ENCODE measurements around the gene CCDC177. TPM values are rescaled to one million over a fixed set of nuclear protein-coding genes. Genes with fewer than 3 reads are reported as not detected.

Gene CCDC177
- total and polyA plus RNA-seq, 2 experiments from 2014 or later, result not detected

GRCh38 chr14:69617796-69618195, 43.1 kb upstream of the CCDC177 start:
- TF ChIP-seq CTCF (IDR thresholded peaks at IDR 0.05; ENCODE audit: low read depth, low read length), result no peak
- Histone ChIP-seq H3K27ac (no peak overlapping the region), H3K4me3 (no peak overlapping the region), H3K36me3 (no peaks in the 10 kb centered on the region), H3K4me1 (ENCODE audit: low read depth) (peaks cover 39% of the 10 kb centered on the region), H3K27me3 (no peaks in the 10 kb centered on the region), H3K9me3 (ENCODE audit: low read depth) (no peaks in the 10 kb centered on the region)
- no peak for DNase-seq (ENCODE audit: low read depth in 1 of 2, low spot score in 1 of 2)

DNA sequence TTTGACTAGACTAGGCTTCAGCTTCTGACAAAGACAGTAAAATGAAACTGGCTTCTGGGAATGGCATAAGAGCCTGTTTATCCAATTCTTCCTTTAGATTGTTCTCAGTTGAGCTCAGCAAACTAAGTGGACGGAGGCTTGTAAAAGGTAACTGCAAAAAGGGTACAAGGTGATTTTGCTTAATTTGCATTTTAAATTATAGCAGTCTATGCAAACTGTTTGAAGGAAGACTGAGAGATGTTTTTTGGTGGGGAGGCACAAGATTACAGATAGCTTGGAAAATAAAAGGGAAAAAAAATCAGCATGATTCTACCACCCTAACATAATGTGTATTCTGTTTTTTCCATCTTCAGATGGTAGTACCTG, 41.7 kb upstream of the CCDC177 start:
- Histone ChIP-seq H3K4me3 (no peak overlapping the region), H3K9me3 (ENCODE audit: low read depth) (no peaks in the 10 kb centered on the region), H3K27ac (peak overlapping the region; percentile 67), H3K4me1 (ENCODE audit: low read depth) (peaks cover 34% of the 10 kb centered on the region), H3K36me3 (no peaks in the 10 kb centered on the region), H3K27me3 (no peaks in the 10 kb centered on the region)
- TF ChIP-seq CTCF (IDR thresholded peaks at IDR 0.05; ENCODE audit: low read depth, low read length), result no peak
- no peak for DNase-seq (ENCODE audit: low read depth in 1 of 2, low spot score in 1 of 2)

- H3K4me3 ChIP-seq, result no peak overlapping the region
Measured at GRCh38 chr14:69615496-69616407, 41.1 kb upstream of the CCDC177 start.

DNA sequence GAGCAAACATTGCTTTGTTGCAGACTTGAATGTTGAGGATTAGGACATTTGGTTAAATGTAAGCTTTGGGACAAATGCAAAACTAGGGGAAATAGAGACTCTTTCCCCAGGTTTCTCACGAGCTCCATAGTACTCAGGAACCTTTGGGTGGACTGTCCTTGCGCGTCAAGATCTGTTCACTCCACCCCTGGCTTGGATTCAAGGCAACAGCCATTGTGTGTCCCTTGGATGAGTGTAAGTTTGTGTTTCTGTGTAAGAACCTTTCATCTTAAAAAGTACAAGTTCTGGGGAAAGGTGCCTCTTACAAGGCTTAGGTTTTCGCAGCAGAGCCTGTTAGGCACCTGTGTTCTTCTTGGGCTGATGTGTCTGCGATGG, 40.4 kb upstream of the CCDC177 start:
- Histone ChIP-seq H3K4me3 (no peak overlapping the region), H3K27ac (no peak overlapping the region), H3K9me3 (ENCODE audit: low read depth) (no peaks in the 10 kb centered on the region), H3K4me1 (ENCODE audit: low read depth) (peaks cover 39% of the 10 kb centered on the region), H3K36me3 (no peaks in the 10 kb centered on the region), H3K27me3 (no peaks in the 10 kb centered on the region)
- no peak for TF ChIP-seq CTCF (IDR thresholded peaks at IDR 0.05; ENCODE audit: low read depth, low read length)
- no peak for DNase-seq (ENCODE audit: low read depth in 1 of 2, low spot score in 1 of 2)

More at GRCh38 chr14:69615496-69616407, 41.1 kb upstream of the CCDC177 start:
- Histone ChIP-seq H3K27me3 (no peaks in the 10 kb centered on the region), H3K4me1 (ENCODE audit: low read depth) (peaks cover 34% of the 10 kb centered on the region), H3K36me3 (no peaks in the 10 kb centered on the region), H3K27ac (peak overlapping the region; percentile 67), H3K9me3 (ENCODE audit: low read depth) (no peaks in the 10 kb centered on the region)
- TF ChIP-seq CTCF (IDR thresholded peaks at IDR 0.05; ENCODE audit: low read depth, low read length), result no peak
- DNase-seq (ENCODE audit: low read depth in 1 of 2, low spot score in 1 of 2), result peak in 1 of 2 donors; percentile 87

DNA sequence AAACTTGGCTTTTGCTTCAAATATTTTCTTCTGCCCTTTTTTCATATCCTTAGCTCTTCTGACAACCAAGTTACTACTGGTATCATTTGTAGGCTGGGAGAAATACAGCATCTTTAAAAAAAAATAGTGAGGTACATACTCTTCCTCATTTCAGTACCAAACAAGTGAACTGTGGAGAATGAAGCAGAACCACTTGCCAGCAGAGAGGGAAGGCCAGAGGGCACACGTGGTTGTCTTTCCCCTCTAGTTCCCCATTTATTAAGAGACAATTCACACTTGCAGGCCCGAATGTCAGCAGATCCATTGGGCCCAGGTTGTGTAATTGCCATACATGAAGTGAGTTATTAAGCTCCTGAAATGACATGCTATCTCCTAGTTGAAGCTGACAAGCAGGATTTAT, 39.9 kb upstream of the CCDC177 start:
- H3K9me3 ChIP-seq (ENCODE audit: low read depth), result no peaks in the 10 kb centered on the region
- DNase-seq (ENCODE audit: low read depth in 1 of 2, low spot score in 1 of 2), result no peak
- no peak overlapping the region for H3K4me3 ChIP-seq
- no peak overlapping the region for H3K27ac ChIP-seq
- H3K36me3 ChIP-seq, result no peaks in the 10 kb centered on the region
- H3K27me3 ChIP-seq, result no peaks in the 10 kb centered on the region
- peaks cover 39% of the 10 kb centered on the region for H3K4me1 ChIP-seq (ENCODE audit: low read depth)
- no peak for TF ChIP-seq CTCF (IDR thresholded peaks at IDR 0.05; ENCODE audit: low read depth, low read length)
